K562 (cell line): Measurements from ENCODE around the gene GOLGA8B. TPM values are rescaled to one million over a fixed set of nuclear protein-coding genes. Genes with fewer than 3 reads are reported as not detected.
A peak's percentile ranks its signal among the peaks of the same experiment; 100 is the strongest.

Source experiments
- ARHGAP35 ChIP-seq: fragments of 450-650 bp; IDR thresholded peaks from 2 replicates; pipeline ENCODE4 v1.6.1; 2018; ENCODE audit not compliant: partially characterized antibody
- BACH1 ChIP-seq: fragments of 200-800 bp; sonication (Bioruptor generic); IDR thresholded peaks from 2 replicates; pipeline ENCODE4 v1.6.1; 2016; ENCODE audit warnings: missing genetic modification characterization, missing compliant biosample characterization
- ETV5 ChIP-seq: sonication (generic); formaldehyde crosslinking; IDR thresholded peaks from 2 replicates; pipeline ENCODE4 v1.4.0; 2020; ENCODE audit warnings: low read depth, mild to moderate bottlenecking, missing genetic modification reagents
- IRF1 ChIP-seq: sonication (generic); formaldehyde crosslinking; IDR thresholded peaks from 2 replicates; pipeline ENCODE4 v1.8.0; 2022; ENCODE audit warnings: missing genetic modification reagents, mild to moderate bottlenecking, borderline replicate concordance
- JUNB ChIP-seq: fragments of 450-650 bp; formaldehyde crosslinking; conservative IDR thresholded peaks from 2 replicates; pipeline ENCODE4 v1.4.0; 2020; ENCODE audit warnings: mild to moderate bottlenecking
- NR4A1 ChIP-seq, 2 experiments: fragments of 250-450 bp in 1 of 2; fragments of 450-650 bp in 1 of 2; sonication (Bioruptor Pico) in 1 of 2; IDR thresholded peaks; 2 replicates each; pipeline versions ENCODE4 v1.4.0 to v1.6.1; 2016 to 2020; ENCODE audit warnings: mild to moderate bottlenecking in 2 of 2, missing compliant biosample characterization in 1 of 2, missing genetic modification characterization in 1 of 2, moderate library complexity in 1 of 2
- RBBP5 ChIP-seq: fragments of 200-600 bp; sonication (generic); IDR thresholded peaks from 2 replicates; pipeline ENCODE4 v1.6.1; 2012; ENCODE audit warnings: borderline replicate concordance, mild to moderate bottlenecking, low read length, control low read depth, inconsistent platforms; ENCODE audit not compliant: insufficient read depth, poor library complexity, severe bottlenecking
- TCF15 ChIP-seq: fragments of 250-450 bp; sonication (Bioruptor Pico); IDR thresholded peaks from 2 replicates; pipeline ENCODE4 v1.8.0; 2022; ENCODE audit warnings: moderate library complexity, mild to moderate bottlenecking, inconsistent platforms
- TEAD4 ChIP-seq, 2 experiments: sonication (generic) in 1 of 2; formaldehyde crosslinking in 1 of 2; IDR thresholded peaks; 2 replicates each; pipeline versions ENCODE4 v1.6.1 to v1.8.0; 2012 to 2022; ENCODE audit warnings: borderline replicate concordance in 1 of 2, inconsistent platforms in 1 of 2, low read length in 1 of 2, mild to moderate bottlenecking in 1 of 2, missing genetic modification reagents in 1 of 2
- ZNF395 ChIP-seq: fragments of 200-800 bp; sonication (Bioruptor generic); IDR thresholded peaks from 2 replicates; pipeline ENCODE4 v1.6.1; 2017; ENCODE audit warnings: missing genetic modification characterization, missing compliant biosample characterization
- ZNF644 ChIP-seq: fragments of 200-800 bp; sonication (Bioruptor generic); IDR thresholded peaks from 2 replicates; pipeline ENCODE4 v1.6.1; 2016; ENCODE audit warnings: low read depth, missing genetic modification characterization, missing compliant biosample characterization
- polyA plus RNA-seq, 8 experiments: library from polyadenylated mRNA; depleted of rRNA in 4 of 8; stranded (reverse) in 5 of 8; unstranded in 3 of 8; fragments of >200 nt; fragmentation: Nextera tagmentation in 2 of 8; fragmentation: Illumina TruSeq in 1 of 8; extraction: Ambion mirVana in 2 of 8; extraction: Trizol in 1 of 8; gene quantifications; 2 replicates each; pipeline versions ENCODE4 v1.2.1 to v1.2.3, GENCODE V29; 2011 to 2014; ENCODE audit warnings: inconsistent platforms in 1 of 8, missing spikeins in 1 of 8
- total RNA-seq, 7 experiments: library from RNA; depleted of rRNA in 6 of 7; stranded (reverse); fragments of >200 nt in 6 of 7; fragmentation: Illumina TruSeq in 2 of 7; extraction: Trizol in 2 of 7; gene quantifications; 2 replicates each; pipeline versions ENCODE4 v1.2.1 to v1.2.3, GENCODE V29; 2011 to 2021; ENCODE audit warnings: low replicate concordance in 1 of 7
- TF ChIP-seq, protein P1 (sequence below), 2 experiments: fragments of 450-650 bp; IDR thresholded peaks; 2 replicates each; pipeline ENCODE4 v1.6.1; 2016; ENCODE audit warnings: mild to moderate bottlenecking in 2 of 2, borderline replicate concordance in 1 of 2, low read depth in 1 of 2, moderate library complexity in 1 of 2
- TF ChIP-seq, protein P2 (sequence below): IDR thresholded peaks from 2 replicates; pipeline ENCODE4 v1.6.1; 2014; ENCODE audit warnings: antibody characterized with exemption

GOLGA8B gene
- total and polyA plus RNA-seq, 9 of the 15 experiments (the other 6 are each of a cell fraction or from before 2014, with no cell fraction given), result 7.9 to 236 (median 54.1) TPM

GRCh38 chr15:34588046-34588674, 4.7 kb upstream of the GOLGA8B start (continued):
- TF ChIP-seq NR4A1 (CRISPR knock-in tag; IDR thresholded peaks at IDR 0.05) (no peak), NR4A1 (tag; IDR thresholded peaks at IDR 0.05) (no peak), BACH1 (tag) (no peak), RBBP5 (no peak), IRF1 (CRISPR knock-in tag) (no peak), JUNB (CRISPR knock-in tag) (no peak), ZNF644 (tag) (no peak), ZNF395 (CRISPR knock-in tag) (peak; percentile 73; the same call in 1 of the 2 replicates), TEAD4 (IDR thresholded peaks at IDR 0.05; ENCODE audit: low read length) (peak; percentile 22; the same call in 1 of the 2 replicates), TEAD4 (CRISPR knock-in tag; IDR thresholded peaks at IDR 0.05; ENCODE audit: borderline replicate concordance) (no peak), ARHGAP35 (peak; percentile 92), TCF15 (no peak), ETV5 (CRISPR knock-in tag) (no peak)
- TF ChIP-seq, protein P1, sequence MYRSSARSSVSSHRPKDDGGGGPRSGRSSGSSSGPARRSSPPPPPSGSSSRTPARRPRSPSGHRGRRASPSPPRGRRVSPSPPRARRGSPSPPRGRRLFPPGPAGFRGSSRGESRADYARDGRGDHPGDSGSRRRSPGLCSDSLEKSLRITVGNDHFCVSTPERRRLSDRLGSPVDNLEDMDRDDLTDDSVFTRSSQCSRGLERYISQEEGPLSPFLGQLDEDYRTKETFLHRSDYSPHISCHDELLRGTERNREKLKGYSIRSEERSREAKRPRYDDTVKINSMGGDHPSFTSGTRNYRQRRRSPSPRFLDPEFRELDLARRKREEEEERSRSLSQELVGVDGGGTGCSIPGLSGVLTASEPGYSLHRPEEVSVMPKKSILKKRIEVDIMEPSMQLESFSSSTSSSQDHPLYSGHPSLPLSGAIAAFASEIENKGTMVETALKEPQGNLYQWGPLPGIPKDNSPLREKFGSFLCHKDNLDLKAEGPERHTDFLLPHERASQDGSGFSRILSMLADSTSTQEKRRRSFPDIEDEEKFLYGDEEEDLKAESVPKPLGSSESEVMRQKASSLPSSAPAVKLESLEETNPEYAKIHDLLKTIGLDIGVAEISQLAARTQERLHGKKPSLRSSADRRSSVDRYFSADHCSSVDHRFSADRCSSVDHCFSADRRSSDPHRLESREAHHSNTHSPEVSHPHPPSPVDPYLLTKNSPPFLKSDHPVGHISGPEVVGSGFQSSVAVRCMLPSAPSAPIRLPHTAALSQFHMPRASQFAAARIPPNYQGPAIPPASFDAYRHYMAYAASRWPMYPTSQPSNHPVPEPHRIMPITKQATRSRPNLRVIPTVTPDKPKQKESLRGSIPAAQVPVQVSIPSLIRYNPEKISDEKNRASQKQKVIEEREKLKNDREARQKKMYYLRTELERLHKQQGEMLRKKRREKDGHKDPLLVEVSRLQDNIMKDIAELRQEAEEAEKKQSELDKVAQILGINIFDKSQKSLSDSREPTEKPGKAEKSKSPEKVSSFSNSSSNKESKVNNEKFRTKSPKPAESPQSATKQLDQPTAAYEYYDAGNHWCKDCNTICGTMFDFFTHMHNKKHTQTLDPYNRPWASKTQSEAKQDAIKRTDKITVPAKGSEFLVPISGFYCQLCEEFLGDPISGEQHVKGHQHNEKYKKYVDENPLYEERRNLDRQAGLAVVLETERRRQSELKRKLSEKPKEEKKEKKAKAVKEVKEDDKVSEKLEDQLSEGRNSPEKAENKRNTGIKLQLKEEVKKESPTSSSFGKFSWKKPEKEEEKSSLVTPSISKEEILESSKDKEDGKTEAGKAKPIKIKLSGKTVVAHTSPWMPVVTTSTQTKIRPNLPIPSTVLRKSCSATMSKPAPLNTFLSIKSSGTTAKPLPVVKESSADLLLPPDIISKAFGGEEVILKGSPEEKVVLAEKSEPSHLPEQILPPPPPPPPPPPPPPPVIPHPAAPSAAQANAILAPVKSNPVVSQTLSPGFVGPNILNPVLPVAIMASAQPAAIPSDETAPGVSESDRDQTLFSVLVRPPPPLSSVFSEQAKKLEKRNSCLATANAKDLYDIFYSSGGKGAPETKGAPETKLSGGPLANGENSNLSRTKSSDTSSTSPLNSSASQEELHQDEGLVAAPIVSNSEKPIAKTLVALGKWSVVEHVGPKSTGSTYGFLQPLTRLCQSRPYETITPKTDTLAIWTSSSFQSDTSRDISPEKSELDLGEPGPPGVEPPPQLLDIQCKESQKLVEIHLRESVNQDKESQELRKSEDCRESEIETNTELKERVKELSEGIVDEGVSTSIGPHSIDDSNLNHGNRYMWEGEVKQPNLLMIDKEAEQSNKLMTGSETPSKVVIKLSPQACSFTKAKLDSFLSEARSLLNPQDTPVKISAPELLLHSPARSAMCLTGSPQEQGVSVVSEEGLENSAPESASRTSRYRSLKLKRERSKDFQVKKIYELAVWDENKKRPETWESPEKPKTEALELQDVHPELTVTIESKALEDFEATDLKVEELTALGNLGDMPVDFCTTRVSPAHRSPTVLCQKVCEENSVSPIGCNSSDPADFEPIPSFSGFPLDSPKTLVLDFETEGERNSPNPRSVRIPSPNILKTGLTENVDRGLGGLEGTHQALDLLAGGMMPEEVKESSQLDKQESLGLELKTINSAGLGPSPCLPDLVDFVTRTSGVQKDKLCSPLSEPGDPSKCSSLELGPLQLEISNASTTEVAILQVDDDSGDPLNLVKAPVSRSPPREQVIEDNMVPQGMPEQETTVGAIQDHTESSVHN (IDR thresholded peaks at IDR 0.05; ENCODE audit: borderline replicate concordance in 1 of 2, low read depth in 1 of 2), result no peak
- TF ChIP-seq, protein P2, sequence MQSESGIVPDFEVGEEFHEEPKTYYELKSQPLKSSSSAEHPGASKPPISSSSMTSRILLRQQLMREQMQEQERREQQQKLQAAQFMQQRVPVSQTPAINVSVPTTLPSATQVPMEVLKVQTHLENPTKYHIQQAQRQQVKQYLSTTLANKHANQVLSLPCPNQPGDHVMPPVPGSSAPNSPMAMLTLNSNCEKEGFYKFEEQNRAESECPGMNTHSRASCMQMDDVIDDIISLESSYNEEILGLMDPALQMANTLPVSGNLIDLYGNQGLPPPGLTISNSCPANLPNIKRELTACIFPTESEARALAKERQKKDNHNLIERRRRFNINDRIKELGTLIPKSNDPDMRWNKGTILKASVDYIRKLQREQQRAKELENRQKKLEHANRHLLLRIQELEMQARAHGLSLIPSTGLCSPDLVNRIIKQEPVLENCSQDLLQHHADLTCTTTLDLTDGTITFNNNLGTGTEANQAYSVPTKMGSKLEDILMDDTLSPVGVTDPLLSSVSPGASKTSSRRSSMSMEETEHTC, result no peak
